GM19395 (cell line): ENCODE data around the gene ELOA2.
"Not testable (repeated sequence)": the region's sequence is repeated elsewhere in the genome, so short reads cannot be mapped to it uniquely, and the experiment has no call there.

Experiments
- ATAC-seq: cut with Tn5 transposase; IDR thresholded peaks from one replicate; pipeline ENCODE4 v1.9.1; 2021; ENCODE audit warnings: mild to moderate bottlenecking, moderate library complexity; ENCODE audit not compliant: unreplicated experiment

Gene ELOA2

DNA sequence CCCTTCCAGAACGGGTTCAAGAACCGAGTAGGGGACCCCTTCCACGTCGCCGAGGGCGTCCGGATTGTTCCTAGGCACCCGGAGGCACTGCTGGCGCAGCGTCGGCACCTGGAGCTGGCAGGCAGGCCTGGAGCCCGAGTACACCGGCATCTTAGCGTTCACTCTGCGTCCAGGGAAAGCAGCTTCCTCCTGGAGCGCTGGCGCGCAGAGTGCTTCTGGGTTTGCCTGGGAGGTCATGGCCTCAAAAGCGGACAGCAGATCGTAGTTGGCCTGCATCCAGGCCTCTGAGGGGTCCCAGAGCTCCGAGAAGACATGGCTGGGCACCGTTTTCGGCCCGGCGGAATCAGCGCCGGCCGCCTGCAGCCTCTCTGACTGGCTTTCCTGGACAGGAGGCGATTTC is 12.6 kb downstream of the ELOA2 start:
- not testable (repeated sequence) for ATAC-seq

DNA sequence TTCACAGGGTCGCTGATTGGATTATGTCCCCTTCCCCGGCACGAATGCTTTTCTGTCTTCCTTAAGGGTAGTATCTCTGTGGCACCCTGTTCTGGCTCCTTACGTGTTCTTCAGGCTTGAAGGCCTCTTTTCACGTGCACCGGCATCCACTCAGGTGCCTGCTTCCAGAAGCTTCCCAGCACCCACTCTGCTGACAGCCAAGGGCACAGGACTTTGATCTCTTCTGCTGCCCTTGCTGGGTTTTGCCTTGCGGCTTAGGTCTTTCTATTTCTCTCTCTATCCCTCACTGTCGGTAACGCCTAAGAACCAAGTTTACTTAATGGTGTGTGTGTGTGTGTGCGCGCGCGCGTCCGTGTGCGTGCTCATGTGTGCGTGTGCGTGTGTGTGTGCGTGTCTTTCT is 14.7 kb downstream of the ELOA2 start:
- not testable (repeated sequence) for ATAC-seq

DNA sequence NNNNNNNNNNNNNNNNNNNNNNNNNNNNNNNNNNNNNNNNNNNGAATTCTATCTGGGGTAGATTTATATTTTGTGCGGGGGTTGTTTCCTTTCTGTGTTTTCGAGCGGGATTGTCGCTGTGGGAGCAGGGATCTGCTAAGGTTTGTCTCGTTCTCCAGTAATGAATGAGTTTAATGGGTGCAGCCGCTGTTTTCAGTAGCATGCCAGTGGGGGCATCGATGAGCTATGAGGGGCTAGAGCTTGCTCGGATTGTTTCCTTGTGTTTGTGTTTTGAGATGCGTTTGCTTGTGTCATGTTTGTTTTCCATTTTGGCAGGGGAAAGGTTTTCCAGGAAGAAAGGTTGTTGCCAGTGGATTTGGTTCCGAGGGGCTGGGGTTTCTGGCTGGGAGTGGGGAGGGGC is 15.6 kb downstream of the ELOA2 start:
- not testable (repeated sequence) for ATAC-seq
